Fibroblast of villous mesenchyme (primary cell): ENCODE measurements around the gene CABLES2. TPM values are rescaled to one million over a fixed set of nuclear protein-coding genes. Genes with fewer than 3 reads are reported as not detected.

Experiments
- DNase-seq: peaks from one replicate; pipeline ENCODE4 v3.0.0-alpha.2; 2010; ENCODE audit warnings: low read depth
- H3K4me3 ChIP-seq: 2 replicates; pipeline ENCODE4 v1.5.1; 2011; ENCODE audit warnings: low read depth, mild to moderate bottlenecking, low read length
- CTCF ChIP-seq: IDR thresholded peaks from 2 replicates; pipeline ENCODE4 v1.5.1; 2012; ENCODE audit warnings: low read depth, mild to moderate bottlenecking, low read length; ENCODE audit not compliant: insufficient read depth
- total RNA-seq: library from RNA; depleted of rRNA; stranded (reverse); fragments of >200 nt; gene quantifications from 2 replicates; pipeline ENCODE4 v1.2.3, GENCODE V29; 2012

Gene CABLES2
- total RNA-seq, 1 donor, result 1.7 TPM

DNA sequence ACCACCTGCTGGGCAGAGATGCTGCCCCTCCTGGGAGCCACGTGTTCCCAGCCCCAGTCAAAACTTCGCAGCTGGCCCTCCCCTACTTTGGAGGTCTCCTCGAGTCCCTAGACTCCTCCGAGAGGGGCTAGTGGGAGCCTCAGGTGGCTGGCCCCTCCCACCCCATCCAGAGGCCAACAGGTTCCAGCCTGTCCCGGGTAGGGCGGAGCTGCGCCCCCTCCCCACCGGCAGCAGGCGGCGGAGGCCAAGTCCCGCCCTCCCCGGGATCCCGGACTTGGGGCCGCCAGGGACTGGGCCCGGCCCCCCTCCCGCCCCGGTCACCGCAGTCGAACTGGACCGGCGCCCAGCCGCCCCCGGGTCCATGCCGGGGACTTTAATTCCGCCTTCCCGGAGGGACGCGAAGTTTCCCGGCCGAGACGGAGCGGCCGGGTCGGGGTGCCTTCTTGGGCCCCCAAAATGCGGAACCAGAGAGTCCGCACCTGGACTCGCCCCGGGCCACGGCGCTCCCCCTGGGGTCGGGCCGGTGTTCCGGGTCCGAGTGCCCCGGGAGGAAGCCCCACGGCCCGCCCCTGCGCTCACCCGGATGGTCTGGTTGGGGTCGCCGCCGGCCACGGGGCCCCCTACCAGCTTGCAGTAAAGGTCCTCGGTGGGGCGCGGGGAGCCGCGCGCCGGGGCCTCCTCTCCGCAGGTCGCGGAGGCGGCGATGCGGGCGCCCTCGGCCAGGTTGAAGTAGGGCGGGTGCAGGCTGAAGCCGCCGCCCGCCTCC lies 40.5 kb downstream of the CABLES2 start:
- peak overlapping the region; percentile 77 for H3K4me3 ChIP-seq
- DNase-seq, result no peak
- TF ChIP-seq CTCF, result no peak

- H3K4me3 ChIP-seq, result peak overlapping the region; percentile 77
- DNase-seq, result no peak
These were observed 41.2 kb downstream of the CABLES2 start for GRCh38 chr20:62365814-62366369.

DNA sequence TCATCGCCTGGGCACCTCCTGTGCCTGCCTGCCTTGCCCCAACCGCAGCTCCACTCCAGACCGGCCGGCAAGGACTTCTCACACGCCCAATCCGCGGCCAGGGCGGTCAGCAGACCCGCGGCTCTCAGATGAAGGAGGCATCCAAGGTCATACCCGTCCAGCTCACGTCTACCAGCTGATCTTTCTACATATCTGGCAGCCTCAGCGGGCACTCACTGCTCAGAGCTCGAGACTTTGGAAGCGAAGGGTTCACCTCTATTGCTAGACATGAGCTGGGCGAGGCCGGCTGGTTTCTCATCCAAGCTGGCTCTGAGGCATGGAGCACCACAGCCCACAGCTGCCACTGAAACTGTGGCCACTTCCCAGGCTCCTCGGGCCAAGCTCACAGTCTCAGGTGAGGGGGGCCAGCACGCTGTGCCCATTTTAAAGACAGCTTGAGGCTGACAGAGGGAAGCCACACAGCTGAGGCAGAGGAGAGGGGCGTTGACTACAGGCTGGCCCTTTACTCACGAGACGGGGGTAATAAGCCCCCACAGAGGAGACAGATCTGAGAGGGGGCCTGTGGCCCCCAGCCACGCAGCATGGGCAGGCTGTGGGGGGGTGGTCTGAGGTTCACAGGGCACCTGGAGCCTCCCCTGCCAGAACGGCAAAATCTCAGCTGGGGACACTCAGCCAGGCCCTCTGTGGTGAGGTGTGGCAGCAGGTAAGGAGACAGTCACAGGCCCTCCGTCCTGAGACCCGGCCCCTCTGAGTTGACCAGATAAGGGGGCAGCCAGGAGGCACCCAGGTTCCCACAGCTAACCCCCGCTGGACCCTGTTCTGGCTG lies 42.0 kb downstream of the CABLES2 start:
- no peak for TF ChIP-seq CTCF
- H3K4me3 ChIP-seq, result peak overlapping the region; percentile 77
- DNase-seq, result no peak

More at GRCh38 chr20:62365814-62366369, 41.2 kb downstream of the CABLES2 start:
- TF ChIP-seq CTCF, result no peak

- DNase-seq, result peak; percentile 56
- no peak for TF ChIP-seq CTCF
- H3K4me3 ChIP-seq, result peak overlapping the region; percentile 77
These were observed 42.9 kb downstream of the CABLES2 start for GRCh38 chr20:62363920-62364851.

GRCh38 chr20:62362991-62363919 lies 43.8 kb downstream of the CABLES2 start:
- peak; percentile 20 for TF ChIP-seq CTCF
- DNase-seq, result no peak
- no peak overlapping the region for H3K4me3 ChIP-seq

DNA sequence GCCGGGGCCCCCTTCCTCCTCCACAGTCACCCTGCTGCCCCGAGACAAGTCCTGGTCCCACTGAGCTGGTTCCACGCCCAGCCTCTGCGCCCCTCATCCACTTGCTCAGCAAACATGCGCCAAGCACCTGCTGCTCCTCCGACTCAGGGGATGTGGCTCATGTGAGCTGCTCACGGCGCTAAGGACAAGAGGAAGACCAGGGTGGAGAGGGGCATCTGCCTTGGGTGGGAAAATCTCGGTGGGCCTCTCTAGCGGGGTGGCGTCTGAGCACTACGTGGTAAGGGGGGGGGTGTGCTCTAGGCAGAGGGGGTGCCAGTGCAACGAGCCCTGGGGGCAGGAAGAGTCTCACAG lies 44.5 kb downstream of the CABLES2 start:
- DNase-seq, result no peak
- no peak overlapping the region for H3K4me3 ChIP-seq
- no peak for TF ChIP-seq CTCF
